ENCODE data around the gene ADAMTSL1. TPM values are rescaled to one million over a fixed set of nuclear protein-coding genes. Genes with fewer than 3 reads are reported as not detected.

The ADAMTSL1 gene
- total and polyA plus RNA-seq, 2 of the 8 experiments (the other 6 are each of a cell fraction or from before 2014, with no cell fraction given), result 0.84 to 1.1 TPM

DNA sequence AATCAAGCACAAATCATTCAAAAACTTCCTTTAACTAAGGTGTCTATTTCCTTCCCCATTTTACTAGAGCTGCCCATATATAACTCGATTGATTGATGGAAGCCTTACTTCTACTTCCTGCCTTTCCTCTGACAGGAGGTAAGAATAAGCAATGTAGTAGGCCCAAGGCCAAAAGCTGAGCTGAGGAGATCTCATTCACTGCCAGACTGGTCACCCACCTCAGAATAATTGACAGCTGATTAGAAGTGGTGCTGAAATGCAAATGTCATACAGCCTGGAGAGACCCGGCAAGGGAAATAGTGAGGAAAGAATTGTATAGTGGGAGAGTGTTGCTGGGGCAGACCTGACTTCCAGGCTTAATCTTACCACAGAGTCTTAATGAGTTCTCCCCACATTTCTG lies 319.2 kb downstream of the ADAMTSL1 start:
- H3K36me3 ChIP-seq (ENCODE audit: control insufficient read depth in 2 of 4, insufficient read depth in 4 of 4, low read length in 3 of 4), result no peaks in the 10 kb centered on the region
- H2BK12ac ChIP-seq (ENCODE audit: low read depth, low read length), result no peak overlapping the region
- H3K4ac ChIP-seq (replicated peaks; ENCODE audit: insufficient read length, low read depth, low read length), result no peak overlapping the region
- H2BK20ac ChIP-seq (ENCODE audit: low read length), result no peak overlapping the region
- no peak overlapping the region for H2AK5ac ChIP-seq (ENCODE audit: low read depth, low read length)
- no peaks in the 10 kb centered on the region for H4K20me1 ChIP-seq (replicated peaks in 1 of 2; ENCODE audit: control insufficient read depth in 1 of 2, insufficient read depth in 2 of 2, low read length in 2 of 2)
- no peak overlapping the region for H3K18ac ChIP-seq (ENCODE audit: extremely low read depth, low read length)
- FAIRE-seq, result no peak
- no peaks in the 10 kb centered on the region for H3K79me1 ChIP-seq (ENCODE audit: low read depth, low read length)
- no peaks in the 10 kb centered on the region for H3K79me2 ChIP-seq (ENCODE audit: control insufficient read depth in 1 of 2, insufficient read depth in 2 of 2, low read length in 2 of 2)
- no peak overlapping the region for H3K4me3 ChIP-seq (ENCODE audit: extremely low read depth in 1 of 4, insufficient read depth in 2 of 4, low read depth in 3 of 4, low read length in 4 of 4)
- no peaks in the 10 kb centered on the region for H3K23me2 ChIP-seq (ENCODE audit: low read depth, low read length)
- no peak overlapping the region for H3K23ac ChIP-seq (ENCODE audit: insufficient read length)
- H2AFZ ChIP-seq (ENCODE audit: low read length), result no peak overlapping the region
- no peak overlapping the region for H3K9ac ChIP-seq (replicated peaks in 1 of 4; ENCODE audit: extremely low read depth in 1 of 4, low read depth in 3 of 4, low read length in 3 of 4)
- WGBS, 2 experiments (ENCODE audit: extremely low coverage in 1 of 2, insufficient coverage in 1 of 2, insufficient read length in 1 of 2, insufficient replicate concordance in 2 of 2, low coverage in 1 of 2, low lambda C conversion rate in 2 of 2, missing lambda C conversion rate in 1 of 2), result 85% methylated on average over 2 of the region's 2 CpGs; no CpG with 5 or more reads in 1 of the 2 experiments
- H3K4me2 ChIP-seq (ENCODE audit: insufficient read depth in 1 of 2, low read depth in 2 of 2, low read length in 2 of 2), result no peak overlapping the region
- no peak overlapping the region for H4K5ac ChIP-seq (ENCODE audit: insufficient read length, low read depth, low read length)
- DNase-seq (ENCODE audit: low read depth in 1 of 2, low spot score in 2 of 2), result no peak
- ChIA-PET CTCF (ENCODE audit: partially characterized antibody) (interaction anchor here (0.7 to 2.8 kb wide), 15 partner anchors 8 to 635 kb away, joined by 3 to 8 read pairs (median 4); no protein-coding TSS in a partner anchor), POLR2A (ENCODE audit: partially characterized antibody) (no interaction called here)
- no peaks in the 10 kb centered on the region for H3K27me3 ChIP-seq (replicated peaks in 1 of 4; ENCODE audit: control insufficient read depth in 3 of 4, extremely low read depth in 1 of 4, insufficient read depth in 3 of 4, low read length in 3 of 4)
- H2BK15ac ChIP-seq (ENCODE audit: low read length), result no peak overlapping the region
- no peak overlapping the region for H2BK120ac ChIP-seq (replicated peaks; ENCODE audit: low read depth, low read length)
- H3K56ac ChIP-seq (replicated peaks; ENCODE audit: insufficient read length, low read depth, low read length), result no peak overlapping the region
- H2BK5ac ChIP-seq (ENCODE audit: low read depth, low read length), result no peak overlapping the region
- no peak overlapping the region for H3K27ac ChIP-seq (ENCODE audit: low read depth, low read length)
- no peak overlapping the region for H4K8ac ChIP-seq (ENCODE audit: extremely low read depth, insufficient read depth, low read length)
- H4K91ac ChIP-seq (replicated peaks; ENCODE audit: insufficient read length, low read length), result no peak overlapping the region
- H3K4me1 ChIP-seq (replicated peaks in 1 of 4; ENCODE audit: control insufficient read depth in 3 of 4, insufficient read depth in 4 of 4, low read length in 3 of 4), result no peaks in the 10 kb centered on the region
- no peak overlapping the region for H3K14ac ChIP-seq (ENCODE audit: insufficient read length)
- TF ChIP-seq CBX8 (IDR thresholded peaks at IDR 0.05; ENCODE audit: borderline replicate concordance, low read depth, low read length), result no peak
- no peak for TF ChIP-seq RXRA (IDR thresholded peaks at IDR 0.05; ENCODE audit: insufficient read depth, low read depth, low read length)
- H3K9me3 ChIP-seq (ENCODE audit: insufficient read depth in 2 of 2, low read depth in 1 of 2, low read length in 1 of 2), result no peaks in the 10 kb centered on the region

Measured in H1 (cell line).